ENCODE data around the gene FOXO3.

DNA sequence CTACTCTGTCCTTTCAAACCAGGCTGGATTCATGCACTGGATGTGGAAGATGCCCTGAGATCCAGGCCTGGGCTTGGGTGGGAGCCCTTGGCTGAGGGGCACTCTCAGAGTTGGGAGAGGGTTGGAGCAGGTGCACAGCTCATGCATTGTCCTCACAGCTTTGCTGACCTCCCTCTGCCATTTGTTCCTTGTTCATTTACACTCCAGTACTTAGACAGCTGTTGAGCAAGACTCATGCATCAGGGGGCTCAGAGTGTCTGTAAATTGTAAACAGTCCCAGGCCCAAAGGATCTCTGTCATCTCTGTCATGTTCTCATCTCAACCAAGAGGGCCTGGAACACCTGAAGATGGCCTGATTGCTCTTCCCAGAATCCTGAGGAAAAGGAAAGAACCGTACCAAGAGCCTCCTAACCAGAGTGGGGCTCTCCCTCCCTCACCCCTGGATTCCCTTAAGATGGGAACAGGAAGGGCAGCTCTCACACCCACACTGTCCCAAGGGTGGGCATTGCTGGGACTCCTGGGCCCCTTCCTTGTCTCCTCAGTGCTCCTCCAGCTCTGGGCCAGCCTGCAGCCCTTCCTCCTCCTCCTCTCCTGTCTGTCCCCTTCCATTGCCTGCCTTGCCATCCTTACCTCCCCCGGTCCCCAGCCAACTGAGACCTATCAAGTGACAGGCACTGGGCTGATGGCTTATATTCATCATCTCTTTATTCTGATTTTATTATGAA, 132.9 kb downstream of the FOXO3 start:
- TF ChIP-seq POLR2A (IDR thresholded peaks at IDR 0.05) (no peak), EP300 (IDR thresholded peaks at IDR 0.05) (no peak)
- TF ChIP-seq, protein P1, sequence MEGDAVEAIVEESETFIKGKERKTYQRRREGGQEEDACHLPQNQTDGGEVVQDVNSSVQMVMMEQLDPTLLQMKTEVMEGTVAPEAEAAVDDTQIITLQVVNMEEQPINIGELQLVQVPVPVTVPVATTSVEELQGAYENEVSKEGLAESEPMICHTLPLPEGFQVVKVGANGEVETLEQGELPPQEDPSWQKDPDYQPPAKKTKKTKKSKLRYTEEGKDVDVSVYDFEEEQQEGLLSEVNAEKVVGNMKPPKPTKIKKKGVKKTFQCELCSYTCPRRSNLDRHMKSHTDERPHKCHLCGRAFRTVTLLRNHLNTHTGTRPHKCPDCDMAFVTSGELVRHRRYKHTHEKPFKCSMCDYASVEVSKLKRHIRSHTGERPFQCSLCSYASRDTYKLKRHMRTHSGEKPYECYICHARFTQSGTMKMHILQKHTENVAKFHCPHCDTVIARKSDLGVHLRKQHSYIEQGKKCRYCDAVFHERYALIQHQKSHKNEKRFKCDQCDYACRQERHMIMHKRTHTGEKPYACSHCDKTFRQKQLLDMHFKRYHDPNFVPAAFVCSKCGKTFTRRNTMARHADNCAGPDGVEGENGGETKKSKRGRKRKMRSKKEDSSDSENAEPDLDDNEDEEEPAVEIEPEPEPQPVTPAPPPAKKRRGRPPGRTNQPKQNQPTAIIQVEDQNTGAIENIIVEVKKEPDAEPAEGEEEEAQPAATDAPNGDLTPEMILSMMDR (IDR thresholded peaks at IDR 0.05) = no peak
